GM20431 (cell line): ENCODE results near the gene ACADS.

Experiments
- in situ Hi-C: fragments of 300-500 bp; cut with MseI, MboI; formaldehyde crosslinking; loops from one replicate; pipeline ENCODE4 v1.15.0; 2020; ENCODE audit warnings: low sequenced_read_pairs; ENCODE audit not compliant: unreplicated experiment

ACADS gene, protein sequence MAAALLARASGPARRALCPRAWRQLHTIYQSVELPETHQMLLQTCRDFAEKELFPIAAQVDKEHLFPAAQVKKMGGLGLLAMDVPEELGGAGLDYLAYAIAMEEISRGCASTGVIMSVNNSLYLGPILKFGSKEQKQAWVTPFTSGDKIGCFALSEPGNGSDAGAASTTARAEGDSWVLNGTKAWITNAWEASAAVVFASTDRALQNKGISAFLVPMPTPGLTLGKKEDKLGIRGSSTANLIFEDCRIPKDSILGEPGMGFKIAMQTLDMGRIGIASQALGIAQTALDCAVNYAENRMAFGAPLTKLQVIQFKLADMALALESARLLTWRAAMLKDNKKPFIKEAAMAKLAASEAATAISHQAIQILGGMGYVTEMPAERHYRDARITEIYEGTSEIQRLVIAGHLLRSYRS

DNA sequence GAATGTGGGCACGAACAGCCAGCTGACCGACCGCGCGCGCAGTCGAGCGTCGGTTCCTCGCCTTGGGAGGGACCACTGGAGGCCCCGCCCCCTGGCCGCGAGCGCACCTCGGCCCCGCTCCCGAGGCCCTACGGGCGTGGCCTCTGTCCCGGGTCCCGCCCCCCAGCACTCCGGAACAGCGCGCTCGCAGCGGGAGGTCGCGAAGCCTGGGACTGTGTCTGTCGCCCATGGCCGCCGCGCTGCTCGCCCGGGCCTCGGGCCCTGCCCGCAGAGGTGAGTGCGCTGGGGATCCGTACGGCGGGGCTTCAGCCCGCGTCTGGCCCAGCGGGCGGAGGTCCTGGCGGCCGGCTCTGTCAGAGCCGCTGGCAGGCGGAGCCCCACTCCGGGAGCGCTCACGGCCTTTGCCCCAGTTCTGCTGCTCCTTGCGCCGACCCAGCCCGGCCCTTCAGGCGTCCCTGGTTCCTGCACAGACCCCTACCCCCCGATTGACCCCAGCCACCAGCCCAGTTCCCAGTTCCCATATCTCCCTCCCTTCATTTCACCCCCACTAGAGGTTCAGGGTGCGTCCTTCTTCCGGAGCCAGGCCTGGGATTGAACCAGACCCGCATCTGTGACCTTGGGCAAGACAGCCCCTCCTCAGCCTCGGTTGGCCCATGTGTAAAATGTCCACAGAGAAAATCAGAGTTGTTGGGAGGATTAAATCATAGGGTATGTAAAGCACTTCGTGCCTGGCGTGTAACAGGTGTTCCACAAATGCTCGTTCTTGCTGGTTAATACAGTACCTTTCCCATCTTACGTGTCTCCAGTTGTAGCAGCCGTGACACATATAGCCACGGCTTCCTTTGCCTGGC lies at the start of gene ACADS:
ACADS (plus strand) TSS at position 168 of the 851 bp plus-strand sequence; CDS start at position 228, 60 bp downstream.
- in situ Hi-C loops, result no loop called here

DNA sequence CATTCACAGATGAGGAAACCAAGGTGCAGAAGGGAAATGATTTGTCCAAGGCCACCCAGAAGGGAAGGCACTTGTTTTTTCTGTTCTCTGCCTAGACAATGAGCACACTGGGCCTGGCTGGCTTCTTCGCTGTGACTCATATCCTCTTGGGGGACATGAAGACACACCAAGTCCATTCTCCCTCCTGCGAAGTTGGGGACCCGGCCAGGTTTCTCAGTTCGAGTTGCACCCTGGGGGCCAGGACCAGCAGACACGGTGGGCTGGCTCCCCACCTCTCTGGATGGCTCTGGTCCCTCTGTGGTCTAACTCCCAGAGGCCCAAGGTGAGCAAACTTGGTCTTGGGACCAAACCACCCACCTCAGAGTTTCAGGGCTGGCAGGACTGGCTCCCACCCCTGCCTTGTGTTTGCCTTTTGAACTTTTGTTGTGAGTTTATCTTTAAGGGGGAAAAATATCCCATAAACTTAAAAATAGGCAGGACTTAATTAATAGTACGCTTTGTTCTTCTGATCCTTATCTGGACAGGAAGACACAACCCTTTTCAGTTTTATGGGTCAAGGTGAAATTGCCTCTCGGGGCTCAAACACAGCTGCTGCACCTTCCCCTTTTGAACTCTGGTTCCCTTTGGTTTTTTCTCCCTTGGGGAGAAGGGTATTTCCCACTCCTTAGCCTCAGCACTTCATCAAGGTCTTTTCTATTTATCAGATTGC lies 47.7 kb upstream of the ACADS start:
- in situ Hi-C loops, result no loop called here

DNA sequence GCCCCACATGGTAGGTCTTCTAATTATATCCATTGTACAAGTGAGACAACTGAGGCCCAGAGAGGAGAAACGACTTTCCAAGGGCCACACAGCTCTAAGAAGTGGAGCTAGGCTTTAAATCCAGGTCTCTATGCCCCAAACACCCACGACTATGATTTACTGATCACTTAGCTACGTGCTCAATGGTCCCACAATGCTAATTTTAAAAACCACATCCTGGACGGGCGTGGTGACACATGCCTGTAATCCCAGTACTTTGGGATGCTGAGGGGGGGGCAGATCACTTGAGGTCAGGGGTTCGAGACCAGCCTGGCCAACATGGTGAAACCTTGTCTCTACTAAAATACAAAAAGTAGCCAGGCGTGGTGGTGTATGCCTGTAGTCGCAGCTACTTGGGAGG lies 47.1 kb upstream of the ACADS start:
- in situ Hi-C loops, result no loop called here

DNA sequence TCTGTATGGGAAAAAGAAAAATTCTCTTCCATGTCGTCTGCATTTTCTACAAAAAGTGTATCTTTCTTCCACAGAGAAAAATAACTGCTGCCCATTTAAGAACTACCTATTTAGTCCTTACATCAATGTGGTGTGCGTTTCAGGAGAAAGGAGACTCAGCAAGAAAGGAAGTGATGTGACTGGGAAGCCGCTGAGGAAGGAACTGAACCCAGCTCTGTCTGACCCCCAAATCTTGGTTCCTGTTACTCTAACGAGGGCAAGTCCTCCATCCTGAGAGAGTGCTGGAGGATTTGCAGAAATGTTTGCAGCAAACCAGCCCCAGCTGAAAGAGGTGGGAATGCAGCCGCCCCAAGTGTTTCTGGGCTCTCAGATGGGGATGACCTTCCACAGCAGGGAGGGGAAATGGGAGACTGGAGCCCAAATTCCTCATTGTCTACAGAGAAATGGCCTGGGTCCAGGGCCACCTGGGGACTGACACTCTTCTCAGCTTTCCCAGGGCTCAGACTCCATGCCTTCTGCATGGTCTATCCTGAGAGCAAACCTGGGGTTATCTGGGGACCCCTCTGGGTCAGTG lies 45.4 kb upstream of the ACADS start:
- in situ Hi-C loops, result no loop called here

DNA sequence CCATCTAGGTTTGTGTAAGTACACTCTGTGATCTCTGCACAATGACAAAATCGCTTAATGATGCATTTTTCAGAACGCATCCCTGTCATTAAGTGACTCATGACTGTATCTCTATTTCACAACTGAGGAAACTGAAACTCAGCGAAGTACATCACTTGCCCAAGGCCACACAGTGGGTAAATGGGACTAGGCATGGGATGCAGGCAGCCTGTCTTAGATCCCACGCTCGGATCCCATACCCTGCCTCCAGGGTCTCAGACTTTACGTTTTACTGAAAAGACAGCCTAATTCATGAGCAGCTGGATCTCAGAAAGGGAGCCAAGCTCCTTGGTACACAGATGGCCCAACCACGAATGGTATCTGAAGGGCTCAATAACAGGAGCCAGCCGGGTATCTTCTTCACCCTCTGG lies 41.1 kb upstream of the ACADS start:
- in situ Hi-C loops, result no loop called here

DNA sequence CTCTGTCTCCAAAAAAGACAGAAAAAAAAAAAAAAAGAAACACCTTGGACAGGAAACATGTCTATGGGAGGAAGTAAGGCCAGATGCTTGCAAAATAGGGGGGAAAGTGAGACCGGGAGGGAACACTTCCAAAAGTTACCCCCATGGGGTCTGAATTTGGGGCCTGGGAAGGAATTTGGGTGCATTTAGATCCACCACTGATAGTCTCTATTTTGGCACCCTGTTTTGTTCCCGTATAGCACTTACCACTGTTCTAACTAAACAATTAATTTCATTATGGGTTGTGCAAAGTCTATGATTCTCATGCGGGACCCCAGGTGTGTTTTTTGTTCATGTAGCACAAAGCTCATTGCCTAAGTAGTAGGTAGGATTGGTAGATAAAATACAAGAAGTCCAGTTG lies 40.1 kb upstream of the ACADS start:
- in situ Hi-C loops, result no loop called here

DNA sequence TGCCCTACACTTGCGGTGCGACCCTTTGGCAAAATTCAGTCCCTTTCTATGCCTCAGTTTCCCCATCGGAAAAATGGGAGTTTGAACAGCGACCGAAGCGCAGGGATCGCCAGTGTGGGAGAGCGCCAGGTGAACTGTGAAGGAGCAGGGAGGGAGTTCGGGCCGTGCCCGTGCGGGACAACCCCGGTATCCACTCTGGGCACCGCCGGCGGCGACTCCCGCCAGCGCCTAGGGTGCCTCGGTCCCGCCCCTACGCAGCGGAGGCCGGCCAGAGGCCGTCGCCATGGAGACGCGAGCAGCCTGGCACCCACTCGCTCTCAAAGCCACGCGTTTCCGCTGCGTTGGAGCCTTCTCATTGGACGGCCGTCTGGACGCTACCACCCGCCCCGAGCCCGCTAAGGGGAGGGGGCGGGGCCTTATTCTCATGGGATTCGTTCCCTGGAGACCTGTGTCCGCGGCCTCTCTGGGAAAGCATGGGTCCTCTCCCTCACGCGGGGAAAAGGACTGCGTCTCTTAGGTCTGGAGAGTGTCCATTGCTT lies 39.4 kb upstream of the ACADS start:
- in situ Hi-C loops, result no loop called here

DNA sequence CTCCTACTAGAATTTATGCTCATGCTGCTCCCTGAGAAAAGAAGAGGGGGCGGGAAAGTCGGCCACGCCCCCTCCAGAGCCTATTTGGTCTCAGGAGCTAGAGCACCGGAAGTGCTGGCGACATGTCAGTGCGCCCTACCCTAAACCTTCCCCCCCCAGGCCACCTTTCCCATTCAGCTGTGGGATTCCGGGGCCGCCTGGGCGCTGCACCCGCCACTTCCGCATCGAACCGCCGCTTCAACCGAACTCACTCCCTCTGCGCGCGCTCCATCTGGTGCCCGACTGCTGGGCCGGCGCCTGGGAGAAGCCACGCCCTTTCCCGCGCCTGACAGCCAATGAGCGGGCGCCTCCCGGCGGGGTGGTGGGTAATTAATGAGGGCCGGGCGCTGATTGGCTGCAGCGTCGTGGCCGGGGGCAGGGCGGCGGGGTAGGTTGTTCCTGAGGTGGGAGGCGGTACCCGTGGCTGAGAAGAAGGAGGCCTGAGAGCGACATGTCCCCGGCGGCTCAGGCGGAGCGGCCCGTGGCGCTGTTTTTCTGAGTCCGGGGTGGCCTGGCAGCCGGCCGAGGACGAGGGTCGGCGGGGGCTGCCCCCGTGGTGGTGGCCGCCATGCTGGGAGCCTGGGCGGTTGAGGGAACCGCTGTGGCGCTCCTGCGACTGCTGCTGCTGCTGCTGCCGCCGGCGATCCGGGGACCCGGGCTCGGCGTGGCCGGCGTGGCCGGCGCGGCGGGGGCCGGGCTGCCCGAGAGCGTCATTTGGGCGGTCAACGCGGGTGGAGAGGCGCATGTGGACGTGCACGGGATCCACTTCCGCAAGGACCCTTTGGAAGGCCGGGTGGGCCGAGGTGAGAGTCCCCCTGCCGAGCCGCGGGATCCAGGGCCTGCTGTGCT lies 38.7 kb upstream of the ACADS start, which contains the start of gene MLEC:
MLEC (plus strand) TSS at position 460 of the 888 bp plus-strand sequence; CDS start at position 608, 148 bp downstream.
- in situ Hi-C loops, result no loop called here

DNA sequence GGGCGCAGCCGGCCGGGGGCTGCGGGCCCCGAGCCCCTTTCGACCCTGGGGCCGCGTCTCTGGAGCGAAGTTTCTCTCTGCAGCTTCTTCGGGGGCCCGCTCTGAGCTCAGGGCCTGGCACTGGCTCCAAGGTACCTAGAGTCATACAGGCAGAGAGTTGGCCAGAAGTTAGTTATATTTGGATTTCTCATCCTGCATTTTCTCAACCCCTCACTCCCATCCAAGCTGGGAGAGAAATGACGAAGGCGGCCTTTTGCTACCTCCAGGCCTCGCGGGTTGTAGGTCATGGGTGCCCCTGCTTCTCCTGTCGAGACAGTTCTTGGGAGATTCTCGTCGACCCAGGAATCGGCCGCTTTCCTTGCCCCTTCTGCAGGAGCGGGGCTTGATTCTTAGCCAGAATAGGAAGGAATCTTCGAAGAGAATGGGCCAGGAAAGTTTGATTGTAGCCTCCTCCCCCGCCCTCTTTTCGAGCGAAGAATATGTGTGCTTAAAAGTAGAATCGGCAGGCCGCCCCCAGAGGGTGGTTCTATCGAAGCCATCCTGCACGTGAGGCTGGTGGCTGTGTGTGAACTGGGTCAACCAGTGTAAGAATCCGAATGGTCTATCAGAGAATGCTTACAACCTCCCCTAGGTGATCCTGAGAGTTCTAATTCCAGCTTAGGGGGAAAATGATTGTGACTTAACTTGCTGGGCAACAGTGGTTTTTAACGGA lies 37.9 kb upstream of the ACADS start:
- in situ Hi-C loops, result no loop called here

DNA sequence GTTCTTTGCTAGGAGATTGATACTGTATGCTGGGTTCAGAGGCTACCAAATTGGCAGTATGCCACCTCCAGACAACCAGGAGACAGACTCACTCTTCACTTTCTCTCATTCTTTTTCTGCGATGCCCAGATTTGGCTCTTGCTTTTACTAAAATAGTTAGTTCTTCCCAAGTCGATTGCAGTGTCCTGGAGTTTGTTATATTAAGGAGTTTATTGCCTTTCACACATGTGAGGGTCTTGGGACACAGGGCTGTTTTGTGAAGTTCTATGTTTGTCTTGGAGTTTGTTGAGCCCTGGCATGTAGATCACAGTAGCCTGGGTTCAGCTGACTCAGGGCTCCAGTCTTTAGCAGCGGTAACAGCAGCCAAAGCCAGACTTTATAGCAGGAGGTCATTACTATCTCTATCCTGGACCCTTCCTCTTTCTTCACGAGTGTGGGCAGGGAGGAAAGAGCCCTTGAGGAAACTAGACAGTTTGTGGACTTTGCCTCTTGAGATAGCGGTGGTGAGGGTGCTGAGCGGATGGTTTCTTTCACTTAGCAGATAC lies 37.0 kb upstream of the ACADS start:
- in situ Hi-C loops, result no loop called here

DNA sequence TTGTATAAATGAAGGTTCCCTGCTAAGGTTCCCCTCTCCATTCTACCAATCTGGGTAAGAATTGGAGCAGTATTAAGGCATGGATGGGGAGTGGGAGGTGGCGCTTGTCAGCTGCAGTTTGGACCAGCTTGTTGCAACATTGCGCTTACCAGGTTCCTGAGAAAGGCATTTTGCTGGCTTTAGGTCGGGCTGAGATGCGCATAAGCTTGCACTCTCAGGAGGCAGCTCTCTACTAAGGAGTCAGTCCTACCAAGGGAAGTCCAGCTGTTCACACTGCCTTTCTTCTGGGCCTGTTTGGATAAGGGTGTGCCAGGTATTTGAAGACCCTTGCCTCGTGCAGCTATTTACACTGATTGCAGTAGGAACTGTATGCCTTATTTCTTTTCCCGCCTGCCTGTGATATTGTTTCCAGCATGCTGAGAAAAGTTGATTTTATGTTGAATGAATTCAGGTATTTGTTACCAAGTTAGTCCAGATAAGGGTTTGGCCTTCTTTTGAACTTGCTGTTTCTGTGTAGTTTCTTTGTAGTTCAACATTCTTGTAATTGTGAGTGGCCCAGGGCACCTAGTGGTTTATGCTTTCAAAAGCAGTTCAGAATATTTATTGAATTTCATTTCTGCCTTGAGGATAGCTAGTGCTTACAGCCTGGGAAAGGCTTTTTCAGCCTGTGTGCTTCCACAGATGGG lies 36.1 kb upstream of the ACADS start:
- in situ Hi-C loops, result no loop called here

DNA sequence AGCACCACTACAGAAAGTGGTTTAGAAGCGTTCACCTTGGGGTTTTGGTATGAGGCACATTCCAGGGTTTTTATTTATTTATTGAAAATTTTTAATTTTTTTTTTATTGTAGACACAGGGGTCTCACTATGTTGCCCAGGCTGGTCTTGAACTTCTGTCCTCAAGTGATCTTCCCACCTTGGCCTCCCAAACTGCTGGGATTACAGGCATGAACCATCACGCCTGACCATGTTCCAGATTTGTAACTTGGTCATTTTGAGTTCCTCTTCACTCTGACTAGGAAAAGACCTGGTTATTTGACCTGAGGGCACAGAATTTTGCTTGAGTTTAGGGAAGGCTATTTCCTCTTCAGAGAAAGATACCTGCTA lies 35.6 kb upstream of the ACADS start:
- in situ Hi-C loops, result no loop called here

DNA sequence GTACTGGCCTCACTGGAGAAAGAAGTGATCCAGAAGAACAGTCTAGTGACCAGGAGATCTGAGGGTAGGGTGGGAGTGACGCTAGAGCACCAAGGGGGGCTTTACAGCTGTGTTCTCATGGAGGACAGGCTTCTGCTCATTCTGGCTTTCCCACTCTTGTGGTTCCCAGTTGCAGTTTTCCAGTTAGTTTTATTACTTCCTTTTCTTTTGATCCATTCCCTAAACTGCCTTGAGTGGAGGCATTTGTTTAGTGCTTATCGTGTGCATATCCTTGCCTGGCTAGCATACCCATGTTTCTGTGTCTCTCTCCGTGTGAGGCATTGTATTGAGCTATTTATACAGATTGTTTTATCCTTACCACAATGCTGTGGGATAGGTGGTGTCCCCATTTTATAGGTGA lies 34.6 kb upstream of the ACADS start:
- in situ Hi-C loops, result no loop called here

DNA sequence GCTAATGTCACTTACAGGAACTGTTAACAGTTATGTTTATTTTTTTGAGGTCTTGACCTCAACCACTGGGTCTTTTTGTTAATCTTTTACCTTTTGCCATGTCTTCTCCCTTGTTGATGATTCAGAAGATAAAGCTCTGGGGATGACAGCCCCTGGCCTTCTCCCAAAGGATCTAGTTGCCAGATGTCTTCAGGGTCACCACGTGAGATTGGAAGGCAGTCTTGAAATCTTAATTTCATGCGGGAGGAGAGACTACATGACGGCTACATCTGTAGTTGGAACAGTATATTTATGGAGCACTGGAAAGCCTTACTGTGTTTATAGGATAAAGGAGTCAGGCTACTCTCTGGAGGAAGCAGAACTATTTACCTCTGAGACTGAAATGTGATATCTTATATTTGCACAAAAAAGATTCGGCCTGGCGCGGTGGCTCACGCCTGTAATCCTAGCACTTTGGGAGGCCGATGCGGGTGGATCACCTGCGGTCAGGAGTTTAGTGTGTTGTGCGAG lies 33.0 kb upstream of the ACADS start:
- in situ Hi-C loops, result no loop called here

DNA sequence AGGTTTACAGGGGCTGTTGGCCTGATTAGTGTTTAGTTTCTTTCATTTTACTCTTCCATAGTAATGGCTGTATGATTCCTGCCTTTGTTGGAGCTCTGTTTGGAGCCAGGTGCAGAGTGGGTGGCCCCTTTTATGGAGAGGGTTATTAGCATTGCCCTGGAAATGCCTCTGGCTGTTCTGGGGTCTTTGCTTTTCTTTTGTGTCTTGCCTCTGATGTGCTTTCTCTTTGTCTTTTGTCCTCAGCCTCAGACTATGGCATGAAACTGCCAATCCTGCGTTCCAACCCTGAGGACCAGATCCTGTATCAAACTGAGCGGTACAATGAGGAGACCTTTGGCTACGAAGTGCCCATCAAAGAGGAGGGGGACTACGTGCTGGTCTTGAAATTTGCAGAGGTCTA lies 31.8 kb upstream of the ACADS start:
- in situ Hi-C loops, result no loop called here

DNA sequence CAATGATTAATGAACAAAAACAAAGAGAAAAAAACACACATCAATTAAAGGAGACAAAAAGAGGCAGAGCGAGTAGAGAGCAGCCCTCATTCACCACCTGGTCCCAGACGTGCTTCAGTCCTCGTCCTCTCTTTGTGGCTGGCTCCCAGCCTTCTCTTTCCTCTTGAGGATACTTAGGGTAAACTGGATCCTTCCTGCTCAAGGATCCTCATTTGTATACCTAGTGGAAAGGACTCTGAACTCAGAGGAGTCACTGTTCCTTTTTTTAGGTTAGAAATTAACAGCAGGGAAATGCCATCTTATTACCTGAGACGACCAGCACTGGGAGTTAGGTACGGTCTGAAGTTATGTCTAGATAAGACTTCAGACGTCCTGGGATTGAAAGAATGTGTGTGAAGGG lies 29.0 kb upstream of the ACADS start:
- in situ Hi-C loops, result no loop called here

DNA sequence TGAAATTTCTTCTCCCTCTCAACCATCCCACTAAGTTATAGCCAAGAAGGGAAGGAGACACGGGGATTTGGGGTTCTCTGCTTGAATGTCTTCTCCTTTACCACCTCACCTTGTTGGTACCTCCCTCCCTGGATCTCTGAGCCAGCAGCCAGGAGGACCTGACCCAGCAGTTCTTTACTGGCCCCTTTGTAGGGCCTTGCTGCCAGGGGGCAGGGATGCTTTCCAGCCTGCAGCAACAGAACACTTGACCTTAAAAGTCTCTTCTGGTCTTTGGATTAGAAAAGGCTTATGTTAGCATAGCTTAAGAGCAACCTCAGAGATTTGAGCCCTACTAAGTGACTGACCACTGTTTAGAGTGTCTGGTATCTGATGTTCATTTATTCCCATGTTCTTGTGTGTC lies 28.3 kb upstream of the ACADS start:
- in situ Hi-C loops, result no loop called here
